ENCODE results near the gene HSP90AA1. TPM values are rescaled to one million over a fixed set of nuclear protein-coding genes. Genes with fewer than 3 reads are reported as not detected.

HSP90AA1 gene
- total and polyA plus RNA-seq, 5 donors from 2014 or later = 331 to 653 (median 388) TPM

- H3K4me3 ChIP-seq (ENCODE audit: low read depth, low read length) = no peak overlapping the region
- H3K9me3 Mint-ChIP-seq = no peaks in the 10 kb centered on the region
- ATAC-seq (ENCODE audit: low read depth in 2 of 2) = no peak
- H3K27me3 Mint-ChIP-seq = no peaks in the 10 kb centered on the region
- H3K4me3 Mint-ChIP-seq = no peak overlapping the region
- no peaks in the 10 kb centered on the region for H3K27me3 ChIP-seq (ENCODE audit: control insufficient read depth, insufficient read depth, low read length)
- peaks cover 42% of the 10 kb centered on the region for H3K36me3 Mint-ChIP-seq
- no peak for DNase-seq
- H3K4me1 Mint-ChIP-seq = no peaks in the 10 kb centered on the region
- H3K27ac Mint-ChIP-seq = peak overlapping the region in 1 of 3 donors; percentile 75
- no peak overlapping the region for H3K27ac ChIP-seq (ENCODE audit: insufficient read depth, low read length, poor library complexity, severe bottlenecking)
- H3K36me3 ChIP-seq (ENCODE audit: control insufficient read depth, insufficient read depth, low read length) = peaks cover 77% of the 10 kb centered on the region
- no peaks in the 10 kb centered on the region for H3K9me3 ChIP-seq (ENCODE audit: control insufficient read depth in 2 of 2, low read length in 2 of 2)
- no peaks in the 10 kb centered on the region for H3K4me1 ChIP-seq (ENCODE audit: control insufficient read depth, insufficient read depth, low read length, poor library complexity, severe bottlenecking)
Measured at GRCh38 chr14:102042699-102043098, 44.1 kb downstream of the HSP90AA1 start.

GRCh38 chr14:102040153-102040552 lies 46.7 kb downstream of the HSP90AA1 start:
- no peak for ATAC-seq (ENCODE audit: low read depth in 2 of 2)
- H3K4me1 ChIP-seq (ENCODE audit: control insufficient read depth, insufficient read depth, low read length, poor library complexity, severe bottlenecking) = no peaks in the 10 kb centered on the region
- peaks cover 93% of the 10 kb centered on the region for H3K36me3 ChIP-seq (ENCODE audit: control insufficient read depth, insufficient read depth, low read length)
- H3K27me3 ChIP-seq (ENCODE audit: control insufficient read depth, insufficient read depth, low read length) = no peaks in the 10 kb centered on the region
- H3K4me3 ChIP-seq (ENCODE audit: low read depth, low read length) = no peak overlapping the region
- H3K9me3 ChIP-seq (ENCODE audit: control insufficient read depth in 2 of 2, low read length in 2 of 2) = no peaks in the 10 kb centered on the region
- Mint-ChIP-seq H3K27me3 (no peaks in the 10 kb centered on the region), H3K36me3 (peaks cover 51% of the 10 kb centered on the region), H3K4me3 (peak overlapping the region in 1 of 4 donors; percentile 32), H3K4me1 (no peaks in the 10 kb centered on the region), H3K27ac (no peak overlapping the region), H3K9me3 (no peaks in the 10 kb centered on the region)
- DNase-seq = no peak
- no peak overlapping the region for H3K27ac ChIP-seq (ENCODE audit: insufficient read depth, low read length, poor library complexity, severe bottlenecking)

GRCh38 chr14:102039157-102039556 lies 47.7 kb downstream of the HSP90AA1 start:
- ATAC-seq (ENCODE audit: low read depth in 2 of 2) (no peak), DNase-seq (no peak)
- Histone ChIP-seq H3K27ac (ENCODE audit: insufficient read depth, low read length, poor library complexity, severe bottlenecking) (no peak overlapping the region), H3K27me3 (ENCODE audit: control insufficient read depth, insufficient read depth, low read length) (no peaks in the 10 kb centered on the region), H3K4me1 (ENCODE audit: control insufficient read depth, insufficient read depth, low read length, poor library complexity, severe bottlenecking) (no peaks in the 10 kb centered on the region), H3K9me3 (ENCODE audit: control insufficient read depth in 2 of 2, low read length in 2 of 2) (no peaks in the 10 kb centered on the region), H3K36me3 (ENCODE audit: control insufficient read depth, insufficient read depth, low read length) (peaks cover 90% of the 10 kb centered on the region), H3K4me3 (ENCODE audit: low read depth, low read length) (no peak overlapping the region)
- Mint-ChIP-seq H3K4me3 (no peak overlapping the region), H3K36me3 (peaks cover 53% of the 10 kb centered on the region), H3K27ac (no peak overlapping the region), H3K27me3 (no peaks in the 10 kb centered on the region), H3K4me1 (no peaks in the 10 kb centered on the region), H3K9me3 (no peaks in the 10 kb centered on the region)

GRCh38 chr14:102037686-102038085 lies 49.2 kb downstream of the HSP90AA1 start:
- H3K4me1 ChIP-seq (ENCODE audit: control insufficient read depth, insufficient read depth, low read length, poor library complexity, severe bottlenecking) = no peaks in the 10 kb centered on the region
- no peaks in the 10 kb centered on the region for H3K27me3 ChIP-seq (ENCODE audit: control insufficient read depth, insufficient read depth, low read length)
- no peak overlapping the region for H3K27ac ChIP-seq (ENCODE audit: insufficient read depth, low read length, poor library complexity, severe bottlenecking)
- Mint-ChIP-seq H3K27ac (no peak overlapping the region), H3K4me1 (no peaks in the 10 kb centered on the region), H3K4me3 (no peak overlapping the region), H3K36me3 (peaks cover 56% of the 10 kb centered on the region), H3K27me3 (no peaks in the 10 kb centered on the region), H3K9me3 (no peaks in the 10 kb centered on the region)
- no peak overlapping the region for H3K4me3 ChIP-seq (ENCODE audit: low read depth, low read length)
- H3K9me3 ChIP-seq (ENCODE audit: control insufficient read depth in 2 of 2, low read length in 2 of 2) = no peaks in the 10 kb centered on the region
- no peak for DNase-seq
- H3K36me3 ChIP-seq (ENCODE audit: control insufficient read depth, insufficient read depth, low read length) = peaks cover 92% of the 10 kb centered on the region
- no peak for ATAC-seq (ENCODE audit: low read depth in 2 of 2)

- peaks cover 48% of the 10 kb centered on the region for H3K36me3 Mint-ChIP-seq
- H3K27ac Mint-ChIP-seq = no peak overlapping the region
- H3K27me3 Mint-ChIP-seq = no peaks in the 10 kb centered on the region
- H3K4me3 Mint-ChIP-seq = no peak overlapping the region
- no peak overlapping the region for H3K27ac ChIP-seq (ENCODE audit: insufficient read depth, low read length, poor library complexity, severe bottlenecking)
- no peaks in the 10 kb centered on the region for H3K9me3 ChIP-seq (ENCODE audit: control insufficient read depth in 2 of 2, low read length in 2 of 2)
- no peaks in the 10 kb centered on the region for H3K4me1 Mint-ChIP-seq
- H3K36me3 ChIP-seq (ENCODE audit: control insufficient read depth, insufficient read depth, low read length) = peaks cover 90% of the 10 kb centered on the region
- ATAC-seq (ENCODE audit: low read depth in 2 of 2) = no peak
- H3K9me3 Mint-ChIP-seq = no peaks in the 10 kb centered on the region
- H3K27me3 ChIP-seq (ENCODE audit: control insufficient read depth, insufficient read depth, low read length) = no peaks in the 10 kb centered on the region
- no peak overlapping the region for H3K4me3 ChIP-seq (ENCODE audit: low read depth, low read length)
- H3K4me1 ChIP-seq (ENCODE audit: control insufficient read depth, insufficient read depth, low read length, poor library complexity, severe bottlenecking) = no peaks in the 10 kb centered on the region
- no peak for DNase-seq
Measured at GRCh38 chr14:102035914-102036313, 50.9 kb downstream of the HSP90AA1 start.

- Mint-ChIP-seq H3K9me3 (no peaks in the 10 kb centered on the region), H3K27ac (peak overlapping the region in 1 of 3 donors; percentile 55), H3K27me3 (no peaks in the 10 kb centered on the region), H3K4me3 (no peak overlapping the region), H3K36me3 (peaks cover 52% of the 10 kb centered on the region), H3K4me1 (peaks cover 0 to 2% (median 0%) of the 10 kb centered on the region in 4 donors)
- peaks cover 90% of the 10 kb centered on the region for H3K36me3 ChIP-seq (ENCODE audit: control insufficient read depth, insufficient read depth, low read length)
- no peaks in the 10 kb centered on the region for H3K4me1 ChIP-seq (ENCODE audit: control insufficient read depth, insufficient read depth, low read length, poor library complexity, severe bottlenecking)
- no peaks in the 10 kb centered on the region for H3K9me3 ChIP-seq (ENCODE audit: control insufficient read depth in 2 of 2, low read length in 2 of 2)
- DNase-seq (no peak), ATAC-seq (ENCODE audit: low read depth in 2 of 2) (no peak)
- no peaks in the 10 kb centered on the region for H3K27me3 ChIP-seq (ENCODE audit: control insufficient read depth, insufficient read depth, low read length)
- no peak overlapping the region for H3K4me3 ChIP-seq (ENCODE audit: low read depth, low read length)
- no peak overlapping the region for H3K27ac ChIP-seq (ENCODE audit: insufficient read depth, low read length, poor library complexity, severe bottlenecking)
Measured at GRCh38 chr14:102034301-102034700, 52.5 kb downstream of the HSP90AA1 start.

- H3K4me3 ChIP-seq (ENCODE audit: low read depth, low read length) = no peak overlapping the region
- no peaks in the 10 kb centered on the region for H3K9me3 Mint-ChIP-seq
- H3K36me3 Mint-ChIP-seq = peaks cover 52% of the 10 kb centered on the region
- H3K27ac ChIP-seq (ENCODE audit: insufficient read depth, low read length, poor library complexity, severe bottlenecking) = no peak overlapping the region
- no peaks in the 10 kb centered on the region for H3K9me3 ChIP-seq (ENCODE audit: control insufficient read depth in 2 of 2, low read length in 2 of 2)
- DNase-seq (no peak), ATAC-seq (ENCODE audit: low read depth in 2 of 2) (no peak)
- peaks cover 0 to 4% (median 0%) of the 10 kb centered on the region in 4 donors for H3K4me1 Mint-ChIP-seq
- H3K4me3 Mint-ChIP-seq = no peak overlapping the region
- H3K4me1 ChIP-seq (ENCODE audit: control insufficient read depth, insufficient read depth, low read length, poor library complexity, severe bottlenecking) = no peaks in the 10 kb centered on the region
- H3K27me3 ChIP-seq (ENCODE audit: control insufficient read depth, insufficient read depth, low read length) = no peaks in the 10 kb centered on the region
- peaks cover 90% of the 10 kb centered on the region for H3K36me3 ChIP-seq (ENCODE audit: control insufficient read depth, insufficient read depth, low read length)
- no peak overlapping the region for H3K27ac Mint-ChIP-seq
- H3K27me3 Mint-ChIP-seq = no peaks in the 10 kb centered on the region
Measured at GRCh38 chr14:102033241-102033640, 53.6 kb downstream of the HSP90AA1 start.
